ENCODE data around the gene BEX4.
"Not testable (repeated sequence)": the region's sequence is repeated elsewhere in the genome, so short reads cannot be mapped to it uniquely, and the experiment has no call there.

- not testable (repeated sequence) for TF ChIP-seq CTCF (conservative IDR thresholded peaks at IDR 0.05; ENCODE audit: low read length); EZH2phosphoT487 (IDR thresholded peaks at IDR 0.05; ENCODE audit: borderline replicate concordance, low read depth, low read length)
Observed at GRCh38 chrX:103225918-103226317, 11.0 kb downstream of the BEX4 start.

Data from OCI-LY7 (cell line).